T-helper 1 cell treated with Interleukin-12 subunit alpha and Interleukin-12 subunit beta and Interleukin-4 antibody, amounts not matched to agents 30 μg/mL and 1 μg/mL, for 36 hours (primary cell): ENCODE results near the gene C16orf90.

ENCODE experiments used
- H3K27ac Mint-ChIP-seq: one replicate; pipeline ENCODE4 v1.8.0; 2021; ENCODE audit warnings: mild to moderate bottlenecking, mixed read lengths
- H3K27me3 Mint-ChIP-seq: one replicate; pipeline ENCODE4 v1.8.0; 2021; ENCODE audit warnings: low read depth, mixed read lengths
- H3K36me3 Mint-ChIP-seq: one replicate; pipeline ENCODE4 v1.8.0; 2021; ENCODE audit warnings: low read depth, mixed read lengths
- H3K4me1 Mint-ChIP-seq: one replicate; pipeline ENCODE4 v1.8.0; 2021; ENCODE audit warnings: low read depth, mixed read lengths
- H3K4me3 Mint-ChIP-seq: one replicate; pipeline ENCODE4 v1.8.0; 2021; ENCODE audit warnings: mild to moderate bottlenecking, moderate library complexity, mixed read lengths
- H3K9me3 Mint-ChIP-seq: one replicate; pipeline ENCODE4 v1.8.0; 2021; ENCODE audit warnings: mixed read lengths

C16orf90 gene

DNA sequence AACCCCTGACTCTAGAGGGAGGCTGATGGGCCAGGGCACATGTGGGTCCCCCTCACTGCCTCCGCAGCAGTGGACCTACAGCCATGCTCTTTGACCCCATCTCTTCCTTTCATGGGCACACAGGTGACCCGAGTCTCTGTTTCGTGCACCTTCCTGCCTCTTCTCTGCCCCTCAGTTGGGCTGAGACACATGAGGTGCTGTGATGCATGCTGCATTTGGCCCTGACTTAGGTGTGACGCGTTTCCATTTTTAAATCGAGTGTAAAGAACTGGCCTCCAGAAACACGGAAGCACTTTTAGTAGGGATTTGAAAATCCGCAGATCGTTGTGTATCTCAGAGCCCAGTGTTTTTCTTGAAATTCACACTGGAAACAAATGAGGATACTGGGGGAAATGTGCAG is 24.6 kb downstream of the C16orf90 start:
- H3K4me1 Mint-ChIP-seq = peaks cover 34% of the 10 kb centered on the region

GRCh38 chr16:3469736-3470135 is 25.6 kb downstream of the C16orf90 start:
- Mint-ChIP-seq H3K4me3 (no peak overlapping the region), H3K27me3 (no peaks in the 10 kb centered on the region), H3K27ac (no peak overlapping the region), H3K9me3 (no peaks in the 10 kb centered on the region), H3K4me1 (peaks cover 34% of the 10 kb centered on the region), H3K36me3 (peaks cover 13% of the 10 kb centered on the region)

More for the DNA sequence above, 24.6 kb downstream of the C16orf90 start:
- peaks cover 11% of the 10 kb centered on the region for H3K36me3 Mint-ChIP-seq
- no peak overlapping the region for H3K27ac Mint-ChIP-seq
- H3K4me3 Mint-ChIP-seq = no peak overlapping the region
- no peaks in the 10 kb centered on the region for H3K27me3 Mint-ChIP-seq
- H3K9me3 Mint-ChIP-seq = no peaks in the 10 kb centered on the region

DNA sequence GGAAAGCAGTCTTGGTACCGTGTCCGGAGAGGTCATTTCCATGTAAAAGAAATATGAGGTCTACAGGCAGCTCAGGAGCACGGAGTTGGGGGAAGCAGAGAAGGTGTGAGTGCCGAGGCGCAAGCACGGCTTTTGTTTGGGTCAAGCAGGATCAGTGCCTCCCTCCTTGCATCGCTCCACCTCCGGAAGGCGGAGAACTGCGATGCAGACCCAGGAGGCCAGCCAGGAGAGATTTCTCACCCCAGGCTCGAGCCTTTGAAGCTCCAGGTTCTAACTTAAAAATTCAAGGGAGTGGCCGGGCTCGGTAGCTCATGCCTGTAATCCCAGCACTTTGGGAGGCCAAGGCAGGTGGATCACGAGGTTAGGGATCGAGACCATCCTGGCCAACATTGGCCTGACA is 26.8 kb downstream of the C16orf90 start:
- Mint-ChIP-seq H3K4me3 (no peak overlapping the region), H3K4me1 (peaks cover 40% of the 10 kb centered on the region), H3K27ac (no peak overlapping the region), H3K27me3 (no peaks in the 10 kb centered on the region), H3K36me3 (peaks cover 13% of the 10 kb centered on the region), H3K9me3 (no peaks in the 10 kb centered on the region)

- no peaks in the 10 kb centered on the region for H3K27me3 Mint-ChIP-seq
- no peaks in the 10 kb centered on the region for H3K9me3 Mint-ChIP-seq
- H3K36me3 Mint-ChIP-seq = peaks cover 10% of the 10 kb centered on the region
- H3K4me1 Mint-ChIP-seq = peaks cover 37% of the 10 kb centered on the region
- H3K4me3 Mint-ChIP-seq = no peak overlapping the region
- no peak overlapping the region for H3K27ac Mint-ChIP-seq
These were observed 27.4 kb downstream of the C16orf90 start for GRCh38 chr16:3467921-3468320.

GRCh38 chr16:3467182-3467581 is 28.1 kb downstream of the C16orf90 start:
- no peak overlapping the region for H3K4me3 Mint-ChIP-seq
- no peaks in the 10 kb centered on the region for H3K27me3 Mint-ChIP-seq
- H3K27ac Mint-ChIP-seq = no peak overlapping the region
- no peaks in the 10 kb centered on the region for H3K9me3 Mint-ChIP-seq
- peaks cover 33% of the 10 kb centered on the region for H3K4me1 Mint-ChIP-seq
- H3K36me3 Mint-ChIP-seq = peaks cover 7% of the 10 kb centered on the region

- Mint-ChIP-seq H3K4me3 (no peak overlapping the region), H3K9me3 (no peaks in the 10 kb centered on the region), H3K4me1 (peaks cover 41% of the 10 kb centered on the region), H3K27ac (no peak overlapping the region), H3K27me3 (no peaks in the 10 kb centered on the region), H3K36me3 (peaks cover 7% of the 10 kb centered on the region)
These were observed 29.2 kb downstream of the C16orf90 start for GRCh38 chr16:3465911-3466584.

DNA sequence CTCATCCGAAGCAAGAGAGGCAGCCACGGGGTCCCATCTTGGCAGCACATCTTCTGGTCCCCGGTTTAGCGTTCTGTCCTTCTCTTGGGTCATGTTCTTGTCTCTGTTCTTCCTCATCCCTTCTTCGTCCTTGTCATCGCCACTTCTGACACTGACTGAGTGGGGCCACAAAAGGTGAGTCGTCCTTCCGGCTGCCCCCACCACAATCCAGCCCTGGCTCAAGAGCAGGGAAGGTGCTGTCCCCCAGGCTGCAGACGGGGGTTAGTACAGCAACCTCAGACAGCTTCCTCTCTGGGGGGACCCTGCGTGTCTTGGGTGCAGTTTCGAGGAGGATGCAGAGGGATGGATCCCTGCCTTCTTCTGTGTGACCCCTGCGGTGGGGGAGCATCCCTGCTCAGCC is 30.0 kb downstream of the C16orf90 start:
- no peaks in the 10 kb centered on the region for H3K27me3 Mint-ChIP-seq
- H3K9me3 Mint-ChIP-seq = no peaks in the 10 kb centered on the region
- H3K4me1 Mint-ChIP-seq = peaks cover 42% of the 10 kb centered on the region
- no peak overlapping the region for H3K27ac Mint-ChIP-seq
- no peak overlapping the region for H3K4me3 Mint-ChIP-seq
- H3K36me3 Mint-ChIP-seq = peaks cover 7% of the 10 kb centered on the region

- H3K36me3 Mint-ChIP-seq = peaks cover 4% of the 10 kb centered on the region
- H3K9me3 Mint-ChIP-seq = no peaks in the 10 kb centered on the region
- no peak overlapping the region for H3K27ac Mint-ChIP-seq
- H3K27me3 Mint-ChIP-seq = no peaks in the 10 kb centered on the region
- H3K4me3 Mint-ChIP-seq = no peak overlapping the region
- peaks cover 45% of the 10 kb centered on the region for H3K4me1 Mint-ChIP-seq
These were observed 34.1 kb downstream of the C16orf90 start for GRCh38 chr16:3461151-3461550.

DNA sequence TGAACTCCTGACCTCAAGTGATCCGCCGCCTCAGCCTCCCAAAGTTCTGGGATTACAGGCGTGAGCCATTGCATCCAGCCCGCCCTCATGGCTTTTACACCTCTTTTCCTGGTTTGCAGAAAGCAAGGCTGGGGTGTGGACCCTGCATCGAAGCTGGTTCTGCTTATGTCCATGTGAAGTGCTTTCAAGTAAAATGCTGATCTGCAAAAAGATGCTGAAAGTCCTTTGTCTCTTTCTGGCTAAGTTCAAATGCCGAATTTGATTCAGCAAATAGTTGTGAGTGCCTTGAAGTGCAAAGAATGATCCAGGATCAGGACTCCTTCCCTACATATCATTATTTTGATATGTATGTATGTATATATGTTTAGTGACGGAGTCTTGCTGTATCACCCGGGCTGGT is 34.7 kb downstream of the C16orf90 start:
- no peak overlapping the region for H3K4me3 Mint-ChIP-seq
- peaks cover 45% of the 10 kb centered on the region for H3K4me1 Mint-ChIP-seq
- H3K27me3 Mint-ChIP-seq = no peaks in the 10 kb centered on the region
- peaks cover 4% of the 10 kb centered on the region for H3K36me3 Mint-ChIP-seq
- H3K9me3 Mint-ChIP-seq = no peaks in the 10 kb centered on the region
- no peak overlapping the region for H3K27ac Mint-ChIP-seq

- H3K27ac Mint-ChIP-seq = no peak overlapping the region
- H3K36me3 Mint-ChIP-seq = peaks cover 2% of the 10 kb centered on the region
- H3K27me3 Mint-ChIP-seq = no peaks in the 10 kb centered on the region
- H3K4me1 Mint-ChIP-seq = peaks cover 44% of the 10 kb centered on the region
- no peaks in the 10 kb centered on the region for H3K9me3 Mint-ChIP-seq
- H3K4me3 Mint-ChIP-seq = no peak overlapping the region
These were observed 35.2 kb downstream of the C16orf90 start for GRCh38 chr16:3460121-3460520.

DNA sequence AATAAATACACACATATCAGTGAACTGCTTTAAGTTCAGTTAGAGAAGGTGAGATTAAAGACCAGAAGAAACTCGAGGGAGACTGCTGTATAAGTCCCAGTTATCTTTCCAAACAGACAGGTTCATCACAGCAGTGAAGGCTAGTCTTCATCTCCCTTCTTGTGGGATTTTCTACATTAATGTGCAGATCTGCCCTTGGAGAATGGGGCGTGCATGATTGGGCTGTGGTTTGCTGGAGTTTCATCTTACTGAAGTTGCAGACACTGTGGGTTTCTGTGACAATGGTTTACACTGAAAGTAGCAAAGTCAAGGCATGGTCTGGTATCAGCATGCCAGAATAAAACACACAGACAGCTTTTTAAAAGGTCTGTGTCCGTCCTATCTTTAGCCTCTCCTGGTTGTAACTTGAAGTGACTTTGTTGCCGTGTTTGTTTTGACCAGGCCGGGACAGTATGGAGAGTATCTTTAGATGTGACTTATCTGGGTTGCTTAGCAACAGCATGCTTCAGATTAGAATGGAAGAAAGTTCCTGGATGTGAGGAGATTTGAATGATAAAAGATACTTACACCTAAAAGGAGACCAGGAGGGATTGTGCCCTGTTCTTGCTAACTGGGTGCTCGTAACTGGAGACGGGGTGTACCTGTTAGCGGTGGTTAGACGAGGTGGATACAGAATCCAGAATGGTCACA is 35.7 kb downstream of the C16orf90 start:
- Mint-ChIP-seq H3K4me1 (peaks cover 43% of the 10 kb centered on the region), H3K9me3 (no peaks in the 10 kb centered on the region), H3K27me3 (no peaks in the 10 kb centered on the region), H3K4me3 (peak overlapping the region; percentile 68), H3K36me3 (peaks cover 2% of the 10 kb centered on the region), H3K27ac (peak overlapping the region; percentile 49)

- Mint-ChIP-seq H3K4me1 (peaks cover 38% of the 10 kb centered on the region), H3K27me3 (no peaks in the 10 kb centered on the region)
These were observed 36.4 kb downstream of the C16orf90 start for GRCh38 chr16:3458852-3459361.

DNA sequence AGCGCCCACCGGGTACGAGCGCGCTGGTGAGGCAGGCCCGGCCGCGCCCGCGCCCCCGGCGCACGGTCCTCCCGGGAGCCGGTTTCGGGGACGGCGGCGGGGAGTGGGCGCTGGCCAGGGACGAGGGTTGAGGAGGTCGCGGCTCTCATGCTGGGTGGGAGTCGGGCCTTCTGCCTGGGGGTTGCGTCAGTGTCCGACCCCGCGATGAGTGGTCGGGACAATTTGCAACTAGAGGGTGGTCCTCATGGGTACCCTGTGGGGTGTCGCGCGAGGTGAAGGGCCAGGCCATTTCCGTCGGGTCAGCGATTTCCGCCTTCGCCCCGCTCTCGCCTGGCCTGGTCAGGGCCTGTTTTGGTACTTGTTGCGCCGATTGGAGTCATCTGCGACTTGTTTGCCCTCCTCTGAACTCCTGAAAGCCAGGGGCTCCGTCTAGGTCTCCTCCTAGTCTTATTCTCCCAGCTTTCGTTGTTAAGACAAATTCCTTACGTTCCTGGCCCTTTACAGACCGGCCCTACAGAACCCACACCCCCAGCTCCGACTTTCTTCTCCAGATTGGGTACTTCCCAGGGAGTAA is 36.9 kb downstream of the C16orf90 start:
- no peaks in the 10 kb centered on the region for H3K27me3 Mint-ChIP-seq
- H3K27ac Mint-ChIP-seq = peak overlapping the region; percentile 49
- H3K9me3 Mint-ChIP-seq = no peaks in the 10 kb centered on the region
- H3K36me3 Mint-ChIP-seq = peaks cover 4% of the 10 kb centered on the region
- H3K4me3 Mint-ChIP-seq = peak overlapping the region; percentile 68
- H3K4me1 Mint-ChIP-seq = peaks cover 38% of the 10 kb centered on the region

More at GRCh38 chr16:3458852-3459361, 36.4 kb downstream of the C16orf90 start:
- Mint-ChIP-seq H3K9me3 (no peaks in the 10 kb centered on the region), H3K27ac (peak overlapping the region; percentile 49), H3K36me3 (peaks cover 3% of the 10 kb centered on the region), H3K4me3 (peak overlapping the region; percentile 68)

- H3K9me3 Mint-ChIP-seq = no peaks in the 10 kb centered on the region
- H3K36me3 Mint-ChIP-seq = peaks cover 4% of the 10 kb centered on the region
- H3K4me3 Mint-ChIP-seq = peak overlapping the region; percentile 78
- H3K27me3 Mint-ChIP-seq = no peaks in the 10 kb centered on the region
- peaks cover 38% of the 10 kb centered on the region for H3K4me1 Mint-ChIP-seq
- peak overlapping the region; percentile 80 for H3K27ac Mint-ChIP-seq
These were observed 37.6 kb downstream of the C16orf90 start for GRCh38 chr16:3457434-3458252.
